ENCODE measurements around the gene TRAPPC2. TPM values are rescaled to one million over a fixed set of nuclear protein-coding genes. Genes with fewer than 3 reads are reported as not detected.

The TRAPPC2 gene
- total RNA-seq, 4 donors from 2014 or later: 5.6 to 48.0 (median 22.8) TPM

GRCh38 chrX:13711141-13711540 is 23.3 kb downstream of the TRAPPC2 start:
- no peaks in the 10 kb centered on the region for H3K4me1 ChIP-seq
- no peak for DNase-seq
- H3K9me3 ChIP-seq: no peaks in the 10 kb centered on the region
- no peak overlapping the region for H3K27ac ChIP-seq
- TF ChIP-seq CTCF (IDR thresholded peaks at IDR 0.05): no peak
- TF ChIP-seq POLR2A (IDR thresholded peaks at IDR 0.05): no peak
- intact Hi-C loops (cut with DNase I; ENCODE audit: low total_unique reads): no loop called here
- no peaks in the 10 kb centered on the region for H3K36me3 ChIP-seq
- no peak overlapping the region for H3K4me3 ChIP-seq
- no peaks in the 10 kb centered on the region for H3K27me3 ChIP-seq

GRCh38 chrX:13703589-13703988 is 30.8 kb downstream of the TRAPPC2 start:
- Histone ChIP-seq H3K4me3 (no peak overlapping the region), H3K9me3 (no peaks in the 10 kb centered on the region), H3K36me3 (no peaks in the 10 kb centered on the region), H3K4me1 (peaks cover 0 to 4% of the 10 kb centered on the region in 2 donors), H3K27me3 (no peaks in the 10 kb centered on the region), H3K27ac (peak overlapping the region in 1 of 2 donors; percentile 23)
- no peak for TF ChIP-seq POLR2A (IDR thresholded peaks at IDR 0.05)
- no peak for TF ChIP-seq CTCF (IDR thresholded peaks at IDR 0.05)
- no peak for DNase-seq
- intact Hi-C loops (cut with DNase I; ENCODE audit: low total_unique reads): no loop called here

- peak overlapping the region in 1 of 2 donors; percentile 23 for H3K27ac ChIP-seq
- H3K36me3 ChIP-seq: no peaks in the 10 kb centered on the region
- peaks cover 0 to 4% of the 10 kb centered on the region in 2 donors for H3K4me1 ChIP-seq
- H3K4me3 ChIP-seq: no peak overlapping the region
- no peaks in the 10 kb centered on the region for H3K9me3 ChIP-seq
- DNase-seq: no peak
- no peak for TF ChIP-seq CTCF (IDR thresholded peaks at IDR 0.05)
- no peak for TF ChIP-seq POLR2A (IDR thresholded peaks at IDR 0.05)
- intact Hi-C loops (cut with DNase I; ENCODE audit: low total_unique reads): no loop called here
- no peaks in the 10 kb centered on the region for H3K27me3 ChIP-seq
These were observed 31.3 kb downstream of the TRAPPC2 start for GRCh38 chrX:13703135-13703534.

DNA sequence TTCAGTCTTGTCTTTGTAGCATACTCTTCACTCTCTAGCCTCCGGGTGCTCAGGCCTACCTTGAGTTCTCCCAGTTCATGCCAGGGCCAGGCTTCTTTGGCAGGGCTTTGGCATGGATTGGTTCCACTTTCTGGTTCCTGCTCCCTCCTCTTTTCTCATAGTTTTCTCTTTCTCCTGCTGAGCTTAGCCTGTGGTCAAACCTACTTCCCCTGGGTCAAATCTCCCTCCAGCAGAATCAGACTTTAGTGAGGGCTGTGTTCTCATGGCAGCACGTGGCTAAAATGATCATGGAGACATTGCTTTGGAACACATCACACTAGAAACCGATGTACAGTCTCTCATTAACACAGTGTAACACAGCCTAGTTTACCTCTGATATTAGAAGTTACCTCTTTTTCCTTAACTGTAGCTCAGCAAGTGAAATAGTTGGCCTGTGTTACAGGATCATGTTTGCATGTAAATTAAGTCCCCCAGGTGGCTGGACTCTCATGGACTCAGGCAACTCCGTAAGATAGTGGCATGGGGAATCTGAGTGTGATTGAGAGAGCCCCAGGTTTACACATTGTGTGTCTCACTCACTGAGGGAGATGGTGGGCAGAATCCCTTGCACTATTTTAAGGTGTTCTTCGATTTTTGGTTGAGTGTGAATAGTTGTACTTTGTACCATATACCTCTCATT is 32.2 kb downstream of the TRAPPC2 start:
- no peak overlapping the region for H3K4me3 ChIP-seq
- H3K4me1 ChIP-seq: peaks cover 0 to 4% of the 10 kb centered on the region in 2 donors
- H3K36me3 ChIP-seq: no peaks in the 10 kb centered on the region
- H3K9me3 ChIP-seq: no peaks in the 10 kb centered on the region
- H3K27ac ChIP-seq: no peak overlapping the region
- TF ChIP-seq CTCF (IDR thresholded peaks at IDR 0.05) (no peak), POLR2A (IDR thresholded peaks at IDR 0.05) (no peak)
- no peak for DNase-seq
- intact Hi-C loops (cut with DNase I; ENCODE audit: low total_unique reads): no loop called here
- H3K27me3 ChIP-seq: no peaks in the 10 kb centered on the region

DNA sequence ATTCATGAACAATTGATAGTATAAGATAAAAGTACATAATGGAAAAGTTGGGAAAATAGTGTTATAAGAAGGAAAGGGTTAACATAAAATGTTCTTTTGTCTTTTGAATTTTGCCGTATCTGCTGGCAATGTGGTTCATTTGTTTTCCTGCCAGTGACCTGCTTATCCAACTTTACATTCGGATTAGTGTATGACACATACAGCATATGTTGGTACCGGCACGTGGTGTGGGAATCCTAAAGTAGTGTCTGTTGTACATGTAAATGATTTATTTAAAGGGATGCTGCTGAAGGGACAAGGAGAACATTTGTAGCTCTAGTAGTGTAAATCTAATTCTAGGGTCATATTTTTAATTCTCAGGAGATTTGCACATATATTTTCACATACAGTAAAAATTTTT is 34.0 kb downstream of the TRAPPC2 start:
- Histone ChIP-seq H3K27me3 (no peaks in the 10 kb centered on the region), H3K4me1 (peaks cover 0 to 4% of the 10 kb centered on the region in 2 donors), H3K27ac (no peak overlapping the region), H3K9me3 (no peaks in the 10 kb centered on the region), H3K4me3 (no peak overlapping the region), H3K36me3 (no peaks in the 10 kb centered on the region)
- no peak for TF ChIP-seq CTCF (IDR thresholded peaks at IDR 0.05)
- no peak for TF ChIP-seq POLR2A (IDR thresholded peaks at IDR 0.05)
- DNase-seq: no peak
- intact Hi-C loops (cut with DNase I; ENCODE audit: low total_unique reads): no loop called here

Measured in uterus (tissue), 4 donors.